K562 (cell line): ENCODE data around the gene SPNS2.

Experiments
- ATF2 ChIP-seq: sonication (generic); formaldehyde crosslinking; IDR thresholded peaks from 2 replicates; pipeline ENCODE4 v1.8.1; 2022; ENCODE audit warnings: missing genetic modification reagents
- CBX2 ChIP-seq: fragments of 200-600 bp; sonication (generic); IDR thresholded peaks from one replicate; pipeline ENCODE4 v1.6.1; 2012; ENCODE audit warnings: mild to moderate bottlenecking, low read length, inconsistent platforms; ENCODE audit not compliant: insufficient read depth, poor library complexity, severe bottlenecking
- JUN ChIP-seq, 2 experiments: sonication (generic) in 1 of 2; formaldehyde crosslinking in 1 of 2; IDR thresholded peaks; 2 replicates each; pipeline versions ENCODE4 v1.6.1 to v1.8.0; 2012 to 2022; ENCODE audit warnings: borderline replicate concordance in 2 of 2, mild to moderate bottlenecking in 2 of 2, improper control_type of control experiment in 1 of 2, low read depth in 1 of 2, low read length in 1 of 2, missing genetic modification reagents in 1 of 2
- NR1H2 ChIP-seq: sonication (generic); formaldehyde crosslinking; IDR thresholded peaks from 2 replicates; pipeline ENCODE4 v1.4.0; 2020; ENCODE audit warnings: mild to moderate bottlenecking, missing genetic modification reagents
- SRF ChIP-seq, 2 experiments: fragments of 250-450, 450-650 bp in 1 of 2; sonication (Bioruptor Pico) in 1 of 2; sonication (generic) in 1 of 2; formaldehyde crosslinking; IDR thresholded peaks; 2 replicates each; pipeline versions ENCODE4 v1.5.0 to v1.5.1; 2020 to 2022; ENCODE audit warnings: mild to moderate bottlenecking in 1 of 2, missing genetic modification reagents in 1 of 2
- YY1 ChIP-seq, 3 experiments: IDR thresholded peaks; 2 replicates each; pipeline ENCODE4 v1.6.1; 2011; ENCODE audit warnings: low read length in 2 of 3, mild to moderate bottlenecking in 2 of 3, moderate library complexity in 2 of 3, borderline replicate concordance in 1 of 3, control low read depth in 1 of 3, low read depth in 1 of 3; ENCODE audit not compliant: insufficient read depth in 3 of 3, insufficient replicate concordance in 2 of 3, control insufficient read depth in 1 of 3, insufficient read length in 1 of 3; ENCODE audit errors: extremely low read depth in 1 of 3
- ZNF121 ChIP-seq: sonication (generic); formaldehyde crosslinking; conservative IDR thresholded peaks from 2 replicates; pipeline ENCODE4 v1.8.0; 2022; ENCODE audit warnings: missing genetic modification reagents
- ZNF740 ChIP-seq, 3 experiments: fragments of 200-800 bp in 1 of 3; sonication (Bioruptor generic) in 1 of 3; sonication (generic) in 1 of 3; formaldehyde crosslinking in 1 of 3; IDR thresholded peaks; 2 replicates each; pipeline versions ENCODE4 v1.6.1 to v1.8.0; 2016 to 2022; ENCODE audit warnings: mild to moderate bottlenecking in 2 of 3, missing compliant biosample characterization in 2 of 3, missing genetic modification characterization in 2 of 3, missing genetic modification reagents in 1 of 3
- ZNF780A ChIP-seq: fragments of 250-450 bp; sonication (Bioruptor Pico); IDR thresholded peaks from 2 replicates; pipeline ENCODE4 v1.5.0; 2021; ENCODE audit warnings: mild to moderate bottlenecking
- TF ChIP-seq, protein P1 (sequence below): fragments of 250-450 bp; sonication (Bioruptor Pico); IDR thresholded peaks from 2 replicates; pipeline ENCODE4 v1.5.0; 2021; ENCODE audit warnings: mild to moderate bottlenecking, borderline replicate concordance
- TF ChIP-seq, protein P2 (sequence below), 3 experiments: IDR thresholded peaks in 2 of 3; conservative IDR thresholded peaks in 1 of 3; 2 replicates each; pipeline ENCODE4 v1.5.1; 2011 to 2012; ENCODE audit warnings: low read length in 3 of 3, mild to moderate bottlenecking in 3 of 3, control low read depth in 2 of 3, improper control_type of control experiment in 1 of 3, inconsistent platforms in 1 of 3, low read depth in 1 of 3, mixed read lengths in 1 of 3, moderate library complexity in 1 of 3; ENCODE audit not compliant: insufficient read depth in 2 of 3

DNA sequence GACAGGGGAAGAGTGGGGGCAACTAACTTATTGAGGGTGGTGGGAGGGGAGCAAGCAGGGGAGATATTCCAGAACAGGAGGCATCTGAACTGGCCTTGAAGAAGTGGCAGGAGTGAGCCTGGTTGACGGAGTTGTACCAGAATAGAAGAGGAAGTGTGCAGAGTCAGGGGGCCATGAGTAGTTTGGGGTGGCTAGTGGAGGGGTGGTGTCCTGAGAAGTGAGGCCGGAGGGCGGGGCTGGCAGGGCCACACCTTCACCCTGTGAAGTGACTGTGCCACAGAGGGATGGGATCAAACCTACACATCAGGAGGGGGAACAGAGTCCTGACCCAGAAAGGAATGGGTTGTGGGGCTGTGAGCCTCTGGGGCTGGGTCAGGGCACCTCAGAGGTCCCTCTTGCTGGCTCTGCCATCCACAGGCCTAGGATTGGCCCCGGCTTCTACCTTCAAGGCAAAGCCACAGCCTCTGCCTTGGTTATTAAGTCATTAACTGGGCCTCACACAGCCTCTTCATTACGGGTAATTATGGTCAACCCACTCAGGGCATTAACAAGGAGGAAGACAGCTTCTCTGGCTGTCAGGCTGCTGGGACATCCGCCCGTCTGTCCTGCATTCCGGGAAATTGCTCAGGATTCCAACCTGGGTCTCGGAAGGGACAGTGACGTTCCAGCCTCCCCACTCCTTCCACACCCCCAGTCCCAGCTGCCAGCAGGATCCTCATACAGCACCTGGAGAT, 12.7 kb downstream of the SPNS2 start:
- TF ChIP-seq, protein P1, sequence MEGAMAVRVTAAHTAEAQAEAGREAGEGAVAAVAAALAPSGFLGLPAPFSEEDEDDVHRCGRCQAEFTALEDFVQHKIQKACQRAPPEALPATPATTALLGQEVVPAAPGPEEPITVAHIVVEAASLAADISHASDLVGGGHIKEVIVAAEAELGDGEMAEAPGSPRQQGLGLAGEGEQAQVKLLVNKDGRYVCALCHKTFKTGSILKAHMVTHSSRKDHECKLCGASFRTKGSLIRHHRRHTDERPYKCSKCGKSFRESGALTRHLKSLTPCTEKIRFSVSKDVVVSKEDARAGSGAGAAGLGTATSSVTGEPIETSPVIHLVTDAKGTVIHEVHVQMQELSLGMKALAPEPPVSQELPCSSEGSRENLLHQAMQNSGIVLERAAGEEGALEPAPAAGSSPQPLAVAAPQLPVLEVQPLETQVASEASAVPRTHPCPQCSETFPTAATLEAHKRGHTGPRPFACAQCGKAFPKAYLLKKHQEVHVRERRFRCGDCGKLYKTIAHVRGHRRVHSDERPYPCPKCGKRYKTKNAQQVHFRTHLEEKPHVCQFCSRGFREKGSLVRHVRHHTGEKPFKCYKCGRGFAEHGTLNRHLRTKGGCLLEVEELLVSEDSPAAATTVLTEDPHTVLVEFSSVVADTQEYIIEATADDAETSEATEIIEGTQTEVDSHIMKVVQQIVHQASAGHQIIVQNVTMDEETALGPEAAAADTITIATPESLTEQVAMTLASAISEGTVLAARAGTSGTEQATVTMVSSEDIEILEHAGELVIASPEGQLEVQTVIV, result no peak
- TF ChIP-seq ZNF740 (CRISPR knock-in tag; IDR thresholded peaks at IDR 0.05) (no peak), ZNF740 (tag; IDR thresholded peaks at IDR 0.05) (no peak), YY1 (IDR thresholded peaks at IDR 0.05; ENCODE audit: borderline replicate concordance in 1 of 3, control insufficient read depth in 1 of 3, extremely low read depth in 1 of 3, insufficient read depth in 3 of 3, insufficient read length in 1 of 3, insufficient replicate concordance in 2 of 3, low read depth in 1 of 3, low read length in 2 of 3) (no peak), ZNF780A (CRISPR knock-in tag) (no peak), CBX2 (no peak), NR1H2 (no peak), ZNF121 (CRISPR knock-in tag) (no peak), SRF (CRISPR knock-in tag; IDR thresholded peaks at IDR 0.05) (no peak), JUN (IDR thresholded peaks at IDR 0.05; ENCODE audit: borderline replicate concordance, low read depth, low read length) (no peak), JUN (CRISPR knock-in tag; IDR thresholded peaks at IDR 0.05; ENCODE audit: borderline replicate concordance) (no peak), ATF2 (CRISPR knock-in tag) (no peak)
- TF ChIP-seq, protein P2, sequence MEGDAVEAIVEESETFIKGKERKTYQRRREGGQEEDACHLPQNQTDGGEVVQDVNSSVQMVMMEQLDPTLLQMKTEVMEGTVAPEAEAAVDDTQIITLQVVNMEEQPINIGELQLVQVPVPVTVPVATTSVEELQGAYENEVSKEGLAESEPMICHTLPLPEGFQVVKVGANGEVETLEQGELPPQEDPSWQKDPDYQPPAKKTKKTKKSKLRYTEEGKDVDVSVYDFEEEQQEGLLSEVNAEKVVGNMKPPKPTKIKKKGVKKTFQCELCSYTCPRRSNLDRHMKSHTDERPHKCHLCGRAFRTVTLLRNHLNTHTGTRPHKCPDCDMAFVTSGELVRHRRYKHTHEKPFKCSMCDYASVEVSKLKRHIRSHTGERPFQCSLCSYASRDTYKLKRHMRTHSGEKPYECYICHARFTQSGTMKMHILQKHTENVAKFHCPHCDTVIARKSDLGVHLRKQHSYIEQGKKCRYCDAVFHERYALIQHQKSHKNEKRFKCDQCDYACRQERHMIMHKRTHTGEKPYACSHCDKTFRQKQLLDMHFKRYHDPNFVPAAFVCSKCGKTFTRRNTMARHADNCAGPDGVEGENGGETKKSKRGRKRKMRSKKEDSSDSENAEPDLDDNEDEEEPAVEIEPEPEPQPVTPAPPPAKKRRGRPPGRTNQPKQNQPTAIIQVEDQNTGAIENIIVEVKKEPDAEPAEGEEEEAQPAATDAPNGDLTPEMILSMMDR (IDR thresholded peaks at IDR 0.05 in 2 of 3, conservative IDR thresholded peaks at IDR 0.05 in 1 of 3; ENCODE audit: insufficient read depth in 2 of 3, low read depth in 1 of 3, low read length in 3 of 3), result no peak
